HepG2 (cell line): ENCODE measurements around the gene IL27RA. TPM values are rescaled to one million over a fixed set of nuclear protein-coding genes. Genes with fewer than 3 reads are reported as not detected.

Source experiments
- polyA plus RNA-seq, 8 experiments: library from polyadenylated mRNA; depleted of rRNA in 3 of 8; stranded (reverse) in 7 of 8; unstranded in 1 of 8; fragments of >200 nt; fragmentation: Illumina TruSeq in 4 of 8; extraction: Trizol in 4 of 8; gene quantifications; 2 replicates each; pipeline versions ENCODE4 v1.2.1 to v1.2.3, GENCODE V29; 2011 to 2016; ENCODE audit warnings: low read depth in 4 of 8, missing spikeins in 1 of 8, mixed read lengths in 1 of 8; ENCODE audit not compliant: insufficient read depth in 1 of 8
- total RNA-seq, 5 experiments: library from RNA; depleted of rRNA; stranded (reverse); fragments of >200 nt; fragmentation: Illumina TruSeq; extraction: Trizol; gene quantifications; 2 replicates each; pipeline ENCODE4 v1.2.3, GENCODE V29; 2016; ENCODE audit warnings: low read depth in 1 of 5

Gene IL27RA
- total and polyA plus RNA-seq, 2 of the 13 experiments (the other 11 are each of a cell fraction or from before 2014, with no cell fraction given), result 3.5 to 8.1 TPM

Other genes starting within 250 kb of the IL27RA start
- gene ZSWIM4, start 236.3 kb upstream of the IL27RA start, total RNA-seq (2016; rRNA removed; fragmentation: Illumina TruSeq; extraction: Trizol), result 0.27 and 0.33 TPM in 2 replicates
- 0.86 and 1.8 TPM in 2 replicates for gene ZSWIM4, start 236.3 kb upstream of the IL27RA start, polyA plus RNA-seq (2011; rRNA removed)
- not detected in 2 replicates for gene NANOS3, start 154.6 kb upstream of the IL27RA start, total RNA-seq (2016; rRNA removed; fragmentation: Illumina TruSeq; extraction: Trizol)
- gene NANOS3, start 154.6 kb upstream of the IL27RA start, polyA plus RNA-seq (2011; rRNA removed), result 0.21 TPM in 1 of 2 replicates, not detected in the other
- gene BRME1, start 125.6 kb upstream of the IL27RA start, total RNA-seq (2016; rRNA removed; fragmentation: Illumina TruSeq; extraction: Trizol), result 0.84 and 1.5 TPM in 2 replicates
- 0.74 and 0.91 TPM in 2 replicates for gene BRME1, start 125.6 kb upstream of the IL27RA start, polyA plus RNA-seq (2011; rRNA removed)
- 6.4 and 9.7 TPM in 2 replicates for gene CC2D1A, start 125.6 kb upstream of the IL27RA start, total RNA-seq (2016; rRNA removed; fragmentation: Illumina TruSeq; extraction: Trizol)
- 11.5 and 17.0 TPM in 2 replicates for gene CC2D1A, start 125.6 kb upstream of the IL27RA start, polyA plus RNA-seq (2011; rRNA removed)
- gene PODNL1, start 93.3 kb upstream of the IL27RA start, total RNA-seq (2016; rRNA removed; fragmentation: Illumina TruSeq; extraction: Trizol), result not detected in 2 replicates
- gene PODNL1, start 93.3 kb upstream of the IL27RA start, polyA plus RNA-seq (2011; rRNA removed), result 0.18 TPM in 1 of 2 replicates, not detected in the other
- 8.5 and 14.0 TPM in 2 replicates for gene DCAF15, start 79.3 kb upstream of the IL27RA start, total RNA-seq (2016; rRNA removed; fragmentation: Illumina TruSeq; extraction: Trizol)
- 13.5 and 13.6 TPM in 2 replicates for gene DCAF15, start 79.3 kb upstream of the IL27RA start, polyA plus RNA-seq (2011; rRNA removed)
- 1.3 and 1.4 TPM in 2 replicates for gene RFX1, start 25.4 kb upstream of the IL27RA start, total RNA-seq (2016; rRNA removed; fragmentation: Illumina TruSeq; extraction: Trizol)
- gene RFX1, start 25.4 kb upstream of the IL27RA start, polyA plus RNA-seq (2011; rRNA removed), result 0.56 and 1.1 TPM in 2 replicates
- not detected in 2 replicates for gene RLN3, start 3.6 kb upstream of the IL27RA start, total RNA-seq (2016; rRNA removed; fragmentation: Illumina TruSeq; extraction: Trizol)
- gene RLN3, start 3.6 kb upstream of the IL27RA start, polyA plus RNA-seq (2011; rRNA removed), result not detected in 2 replicates
- 2.4 and 2.5 TPM in 2 replicates for gene PALM3, start 30.3 kb downstream of the IL27RA start, total RNA-seq (2016; rRNA removed; fragmentation: Illumina TruSeq; extraction: Trizol)
- gene PALM3, start 30.3 kb downstream of the IL27RA start, polyA plus RNA-seq (2011; rRNA removed), result 0.79 and 1.0 TPM in 2 replicates
- gene MISP3, start 41.0 kb downstream of the IL27RA start, total RNA-seq (2016; rRNA removed; fragmentation: Illumina TruSeq; extraction: Trizol), result 5.2 and 5.4 TPM in 2 replicates
- 2.5 and 3.4 TPM in 2 replicates for gene MISP3, start 41.0 kb downstream of the IL27RA start, polyA plus RNA-seq (2011; rRNA removed)
- gene C19orf67, start 54.0 kb downstream of the IL27RA start, total RNA-seq (2016; rRNA removed; fragmentation: Illumina TruSeq; extraction: Trizol), result 0.11 TPM in 1 of 2 replicates, not detected in the other
- 0.32 and 0.69 TPM in 2 replicates for gene C19orf67, start 54.0 kb downstream of the IL27RA start, polyA plus RNA-seq (2011; rRNA removed)
- 27.0 and 45.0 TPM in 2 replicates for gene SAMD1, start 59.0 kb downstream of the IL27RA start, total RNA-seq (2016; rRNA removed; fragmentation: Illumina TruSeq; extraction: Trizol)
- 17.5 and 18.9 TPM in 2 replicates for gene SAMD1, start 59.0 kb downstream of the IL27RA start, polyA plus RNA-seq (2011; rRNA removed)
- 11.0 and 14.0 TPM in 2 replicates for gene PRKACA, start 86.0 kb downstream of the IL27RA start, total RNA-seq (2016; rRNA removed; fragmentation: Illumina TruSeq; extraction: Trizol)
- gene PRKACA, start 86.0 kb downstream of the IL27RA start, polyA plus RNA-seq (2011; rRNA removed), result 18.2 and 22.9 TPM in 2 replicates
- gene ASF1B, start 104.8 kb downstream of the IL27RA start, total RNA-seq (2016; rRNA removed; fragmentation: Illumina TruSeq; extraction: Trizol), result 21.9 and 24.8 TPM in 2 replicates
- gene ASF1B, start 104.8 kb downstream of the IL27RA start, polyA plus RNA-seq (2011; rRNA removed), result 14.8 and 18.2 TPM in 2 replicates
- gene ADGRL1, start 174.4 kb downstream of the IL27RA start, total RNA-seq (2016; rRNA removed; fragmentation: Illumina TruSeq; extraction: Trizol), result 0.41 and 0.49 TPM in 2 replicates
- gene ADGRL1, start 174.4 kb downstream of the IL27RA start, polyA plus RNA-seq (2011; rRNA removed), result 1.7 and 1.9 TPM in 2 replicates